Measurements from ENCODE around the gene PLCG2. TPM values are rescaled to one million over a fixed set of nuclear protein-coding genes. Genes with fewer than 3 reads are reported as not detected.

The PLCG2 gene
- total and polyA plus RNA-seq, 2 of the 8 experiments (the other 6 are each of a cell fraction or from before 2014, with no cell fraction given) = 6.1 to 6.9 TPM

GRCh38 chr16:81798311-81799137, 19.4 kb downstream of the PLCG2 start:
- Histone ChIP-seq H3K27ac (ENCODE audit: low read depth, low read length) (no peak overlapping the region; the same call in 1 of the 2 replicates), H3K79me2 (ENCODE audit: control insufficient read depth in 1 of 2, insufficient read depth in 2 of 2, low read length in 2 of 2) (no peaks in the 10 kb centered on the region), H3K36me3 (ENCODE audit: control insufficient read depth in 2 of 4, insufficient read depth in 4 of 4, low read length in 3 of 4) (no peaks in the 10 kb centered on the region), H3K4me2 (ENCODE audit: insufficient read depth in 1 of 2, low read depth in 2 of 2, low read length in 2 of 2) (no peak overlapping the region), H2BK15ac (ENCODE audit: low read length) (no peak overlapping the region), H2BK5ac (ENCODE audit: low read depth, low read length) (no peak overlapping the region), H3K79me1 (ENCODE audit: low read depth, low read length) (no peaks in the 10 kb centered on the region), H3K4me1 (replicated peaks in 1 of 4; ENCODE audit: control insufficient read depth in 3 of 4, insufficient read depth in 4 of 4, low read length in 3 of 4) (peaks cover 0 to 5% (median 2%) of the 10 kb centered on the region in 4 experiments; a peak in 2 of 7 replicates), H2BK120ac (replicated peaks; ENCODE audit: low read depth, low read length) (no peak overlapping the region), H3K14ac (ENCODE audit: insufficient read length) (no peak overlapping the region), H4K91ac (replicated peaks; ENCODE audit: insufficient read length, low read length) (no peak overlapping the region), H4K5ac (ENCODE audit: insufficient read length, low read depth, low read length) (no peak overlapping the region), H4K20me1 (replicated peaks in 1 of 2; ENCODE audit: control insufficient read depth in 1 of 2, insufficient read depth in 2 of 2, low read length in 2 of 2) (no peaks in the 10 kb centered on the region), H3K4me3 (ENCODE audit: extremely low read depth in 1 of 4, insufficient read depth in 2 of 4, low read depth in 3 of 4, low read length in 4 of 4) (no peak overlapping the region), H4K8ac (ENCODE audit: extremely low read depth, insufficient read depth, low read length) (0 out of 2 replicates have a peak overlapping the region, but pooled peaks have one; percentile 11), H3K9ac (replicated peaks in 1 of 4; ENCODE audit: extremely low read depth in 1 of 4, low read depth in 3 of 4, low read length in 3 of 4) (no peak overlapping the region), H3K4ac (replicated peaks; ENCODE audit: insufficient read length, low read depth, low read length) (peak overlapping the region; percentile 66), H2BK12ac (ENCODE audit: low read depth, low read length) (no peak overlapping the region), H2BK20ac (ENCODE audit: low read length) (no peak overlapping the region; the same call in 1 of the 2 replicates), H3K23ac (ENCODE audit: insufficient read length) (no peak overlapping the region), H3K18ac (ENCODE audit: extremely low read depth, low read length) (no peak overlapping the region), H2AFZ (ENCODE audit: low read length) (no peak overlapping the region), H3K56ac (replicated peaks; ENCODE audit: insufficient read length, low read depth, low read length) (no peak overlapping the region), H3K27me3 (replicated peaks in 1 of 4; ENCODE audit: control insufficient read depth in 3 of 4, extremely low read depth in 1 of 4, insufficient read depth in 3 of 4, low read length in 3 of 4) (no peaks in the 10 kb centered on the region), H3K23me2 (ENCODE audit: low read depth, low read length) (no peaks in the 10 kb centered on the region), H2AK5ac (ENCODE audit: low read depth, low read length) (no peak overlapping the region), H3K9me3 (ENCODE audit: insufficient read depth in 2 of 2, low read depth in 1 of 2, low read length in 1 of 2) (no peaks in the 10 kb centered on the region)
- ChIA-PET CTCF (ENCODE audit: partially characterized antibody) (interaction anchor here (0.6 to 1.7 kb wide), 14 partner anchors 9 to 121 kb away, joined by 3 to 7 read pairs (median 3); no protein-coding TSS in a partner anchor), POLR2A (ENCODE audit: partially characterized antibody) (interaction anchor here (1.5 kb wide), 1 partner anchor 20 kb away, joined by 3 read pairs; no protein-coding TSS in a partner anchor)
- FAIRE-seq (no peak), DNase-seq (ENCODE audit: low read depth in 1 of 2, low spot score in 2 of 2) (no peak)
- 91% methylated on average over 14 of the region's 14 CpGs; no CpG with 5 or more reads in 1 of the 2 experiments for WGBS, 2 experiments (ENCODE audit: extremely low coverage in 1 of 2, insufficient coverage in 1 of 2, insufficient read length in 1 of 2, insufficient replicate concordance in 2 of 2, low coverage in 1 of 2, low lambda C conversion rate in 2 of 2, missing lambda C conversion rate in 1 of 2)
- TF ChIP-seq NANOG (IDR thresholded peaks at IDR 0.05; ENCODE audit: insufficient read depth, low read depth, low read length, poor library complexity, severe bottlenecking) = no peak
- no peak for TF ChIP-seq PHF8 (conservative IDR thresholded peaks at IDR 0.05; ENCODE audit: low read depth, low read length)
- TF ChIP-seq KDM4A (IDR thresholded peaks at IDR 0.05; ENCODE audit: low read depth, low read length, severe bottlenecking) = no peak
- TF ChIP-seq SIX5 (IDR thresholded peaks at IDR 0.05; ENCODE audit: low read depth, low read length) = no peak
- no peak for TF ChIP-seq CREB1 (IDR thresholded peaks at IDR 0.05)
- TF ChIP-seq RXRA (IDR thresholded peaks at IDR 0.05; ENCODE audit: insufficient read depth, low read depth, low read length) = no peak
- TF ChIP-seq RAD21 (IDR thresholded peaks at IDR 0.05 in 1 of 2, conservative IDR thresholded peaks at IDR 0.05 in 1 of 2; ENCODE audit: low read depth in 2 of 2, low read length in 2 of 2) = peak; percentile 9 to 19; a peak in 1 of 4 replicates
- TF ChIP-seq MAX (IDR thresholded peaks at IDR 0.05) = no peak
- no peak for TF ChIP-seq CBX8 (IDR thresholded peaks at IDR 0.05; ENCODE audit: borderline replicate concordance, low read depth, low read length)
- TF ChIP-seq USF2 (IDR thresholded peaks at IDR 0.05; ENCODE audit: low read length) = no peak
